ENCODE data around the gene CPPED1. TPM values are rescaled to one million over a fixed set of nuclear protein-coding genes. Genes with fewer than 3 reads are reported as not detected.

CPPED1 gene
- total RNA-seq, 1 donor from 2014 or later, result 41.3 TPM

- Mint-ChIP-seq H3K27ac (ENCODE audit: unreplicated experiment) (peak overlapping the region; percentile 91), H3K4me3 (ENCODE audit: unreplicated experiment) (no peak overlapping the region), H3K36me3 (ENCODE audit: unreplicated experiment) (peaks cover 11% of the 10 kb centered on the region)
Measured at GRCh38 chr16:12723681-12724080, 80.0 kb downstream of the CPPED1 start.

GRCh38 chr16:12721841-12722421 lies 81.8 kb downstream of the CPPED1 start:
- H3K9me3 Mint-ChIP-seq (ENCODE audit: unreplicated experiment), result peaks cover 11% of the 10 kb centered on the region

More at GRCh38 chr16:12723681-12724080, 80.0 kb downstream of the CPPED1 start:
- TF ChIP-seq CTCF (IDR thresholded peaks at IDR 0.05; ENCODE audit: partially characterized antibody, unreplicated experiment), result no peak
- peaks cover 11% of the 10 kb centered on the region for H3K9me3 Mint-ChIP-seq (ENCODE audit: unreplicated experiment)
- DNase-seq, result no peak
- H3K4me1 Mint-ChIP-seq (ENCODE audit: low read depth, unreplicated experiment), result peaks cover 29% of the 10 kb centered on the region
- no peaks in the 10 kb centered on the region for H3K27me3 Mint-ChIP-seq (ENCODE audit: unreplicated experiment)

GRCh38 chr16:12719972-12720371 lies 83.7 kb downstream of the CPPED1 start:
- Mint-ChIP-seq H3K4me1 (ENCODE audit: low read depth, unreplicated experiment) (peaks cover 24% of the 10 kb centered on the region), H3K9me3 (ENCODE audit: unreplicated experiment) (peaks cover 7% of the 10 kb centered on the region)

More at GRCh38 chr16:12721841-12722421, 81.8 kb downstream of the CPPED1 start:
- Mint-ChIP-seq H3K36me3 (ENCODE audit: unreplicated experiment) (peaks cover 11% of the 10 kb centered on the region), H3K27me3 (ENCODE audit: unreplicated experiment) (no peaks in the 10 kb centered on the region), H3K4me3 (ENCODE audit: unreplicated experiment) (no peak overlapping the region), H3K4me1 (ENCODE audit: low read depth, unreplicated experiment) (peaks cover 24% of the 10 kb centered on the region), H3K27ac (ENCODE audit: unreplicated experiment) (peak overlapping the region; percentile 63)
- no peak for DNase-seq
- no peak for TF ChIP-seq CTCF (IDR thresholded peaks at IDR 0.05; ENCODE audit: partially characterized antibody, unreplicated experiment)

GRCh38 chr16:12716658-12717057 lies 87.0 kb downstream of the CPPED1 start:
- no peak for TF ChIP-seq CTCF (IDR thresholded peaks at IDR 0.05; ENCODE audit: partially characterized antibody, unreplicated experiment)
- peaks cover 13% of the 10 kb centered on the region for H3K36me3 Mint-ChIP-seq (ENCODE audit: unreplicated experiment)
- no peak overlapping the region for H3K4me3 Mint-ChIP-seq (ENCODE audit: unreplicated experiment)
- peaks cover 3% of the 10 kb centered on the region for H3K4me1 Mint-ChIP-seq (ENCODE audit: low read depth, unreplicated experiment)
- H3K27ac Mint-ChIP-seq (ENCODE audit: unreplicated experiment), result no peak overlapping the region
- H3K9me3 Mint-ChIP-seq (ENCODE audit: unreplicated experiment), result peaks cover 7% of the 10 kb centered on the region
- no peak for DNase-seq
- H3K27me3 Mint-ChIP-seq (ENCODE audit: unreplicated experiment), result no peaks in the 10 kb centered on the region

More at GRCh38 chr16:12719972-12720371, 83.7 kb downstream of the CPPED1 start:
- Mint-ChIP-seq H3K27me3 (ENCODE audit: unreplicated experiment) (no peaks in the 10 kb centered on the region), H3K27ac (ENCODE audit: unreplicated experiment) (no peak overlapping the region), H3K4me3 (ENCODE audit: unreplicated experiment) (no peak overlapping the region), H3K36me3 (ENCODE audit: unreplicated experiment) (peaks cover 14% of the 10 kb centered on the region)
- no peak for DNase-seq
- TF ChIP-seq CTCF (IDR thresholded peaks at IDR 0.05; ENCODE audit: partially characterized antibody, unreplicated experiment), result no peak

GRCh38 chr16:12709807-12710206 lies 93.9 kb downstream of the CPPED1 start:
- Mint-ChIP-seq H3K36me3 (ENCODE audit: unreplicated experiment) (peaks cover 22% of the 10 kb centered on the region), H3K4me1 (ENCODE audit: low read depth, unreplicated experiment) (peaks cover 5% of the 10 kb centered on the region), H3K27ac (ENCODE audit: unreplicated experiment) (no peak overlapping the region), H3K27me3 (ENCODE audit: unreplicated experiment) (peaks cover 2% of the 10 kb centered on the region), H3K4me3 (ENCODE audit: unreplicated experiment) (no peak overlapping the region), H3K9me3 (ENCODE audit: unreplicated experiment) (peaks cover 3% of the 10 kb centered on the region)
- DNase-seq, result no peak
- no peak for TF ChIP-seq CTCF (IDR thresholded peaks at IDR 0.05; ENCODE audit: partially characterized antibody, unreplicated experiment)

Measured in glutamatergic neuron (in vitro differentiated cells).